Hematopoietic multipotent progenitor cell treated with erythropoietin and hydrocortisone succinate and interleukin-3 and kit ligand, for 4 days (in vitro differentiated cells): ENCODE measurements around the gene YDJC.
"Not testable (repeated sequence)": the region's sequence is repeated elsewhere in the genome, so short reads cannot be mapped to it uniquely, and the experiment has no call there.

ENCODE experiments used
- DNase-seq: peaks from one replicate; pipeline ENCODE4 v3.0.0-alpha.2; 2015

Gene YDJC

GRCh38 chr22:21628386-21629254, 1.2 kb downstream of the YDJC start:
- DNase-seq = no peak

DNA sequence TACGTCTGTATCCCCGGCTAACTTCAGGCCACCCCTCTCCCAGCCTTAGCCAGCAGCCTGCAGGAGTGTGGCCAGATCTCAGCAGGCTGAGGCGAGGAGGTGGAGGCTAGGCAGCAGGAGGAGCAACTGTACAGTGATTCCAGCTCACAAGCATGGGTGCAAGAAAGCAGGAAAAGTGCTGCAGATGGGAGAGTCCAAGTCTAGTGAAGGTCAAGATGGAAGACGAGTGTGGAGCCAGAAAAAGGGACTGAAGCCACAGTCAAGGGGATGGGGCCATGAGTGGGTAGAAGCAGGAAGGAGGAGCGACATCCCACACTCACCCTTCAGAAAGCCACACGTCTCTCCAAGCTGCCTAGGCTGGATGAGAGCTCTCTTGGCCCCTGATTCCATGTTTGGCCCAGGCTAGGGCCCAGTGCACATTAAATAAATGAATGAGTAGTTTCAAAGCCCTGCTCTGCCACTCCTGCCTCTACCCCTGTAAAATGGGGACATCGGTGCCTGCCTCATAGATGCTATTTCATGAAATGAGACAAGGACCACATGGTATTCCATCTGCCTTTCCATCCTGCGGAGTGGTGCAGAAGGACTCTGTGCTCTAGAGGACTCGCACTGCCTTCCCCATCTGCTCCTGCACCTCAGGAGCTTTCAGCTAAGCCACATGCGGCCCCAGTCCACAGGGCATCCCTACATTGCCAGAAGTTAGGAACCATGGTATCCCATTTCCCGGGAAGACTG, 2.9 kb downstream of the YDJC start:
- no peak for DNase-seq

- DNase-seq = no peak
Observed at GRCh38 chr22:21626073-21626734, 3.6 kb downstream of the YDJC start.

DNA sequence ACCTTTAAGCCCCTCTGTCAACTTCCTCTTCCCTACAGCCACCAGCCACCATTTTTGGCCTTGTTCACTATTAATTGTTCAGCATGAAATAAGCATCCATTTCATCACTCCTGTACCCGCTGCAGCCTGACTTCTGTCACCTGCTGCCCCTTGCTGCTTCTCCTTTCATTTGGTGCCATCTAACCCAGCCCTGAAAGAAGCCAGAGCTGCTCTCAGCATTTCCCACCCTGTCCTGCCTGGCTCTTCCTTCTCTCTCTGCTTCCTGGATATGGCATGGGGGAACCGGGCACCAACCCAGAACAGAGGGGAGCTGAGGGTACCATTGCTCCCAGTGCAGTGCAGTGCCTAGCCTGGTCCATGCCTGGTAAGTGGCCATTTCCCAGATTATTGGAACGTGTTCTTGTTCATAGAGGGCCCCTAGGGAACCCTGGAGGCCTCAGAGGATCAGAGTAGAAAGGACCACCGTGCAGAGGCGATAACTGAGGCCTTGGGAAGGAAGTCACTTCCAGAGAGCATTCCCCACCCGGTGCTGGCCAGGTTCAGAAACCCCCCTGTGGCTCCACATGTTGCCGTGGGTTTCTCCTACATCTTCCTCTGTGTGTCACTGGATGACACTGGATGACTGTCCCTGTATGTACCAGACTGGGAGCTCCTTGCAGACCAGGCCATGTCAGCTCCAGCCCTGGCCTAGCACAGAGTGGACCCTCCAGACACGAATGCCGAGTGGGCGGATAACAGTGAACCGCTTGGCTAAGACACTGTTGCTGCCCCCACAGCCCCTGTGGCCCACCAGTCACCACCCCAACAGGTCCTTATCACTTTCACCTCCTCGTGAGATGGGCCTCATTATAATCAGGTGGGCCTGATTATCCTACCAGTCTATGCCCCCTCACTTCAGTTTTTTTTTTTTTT, 4.7 kb downstream of the YDJC start:
- DNase-seq = peak; percentile 53

DNA sequence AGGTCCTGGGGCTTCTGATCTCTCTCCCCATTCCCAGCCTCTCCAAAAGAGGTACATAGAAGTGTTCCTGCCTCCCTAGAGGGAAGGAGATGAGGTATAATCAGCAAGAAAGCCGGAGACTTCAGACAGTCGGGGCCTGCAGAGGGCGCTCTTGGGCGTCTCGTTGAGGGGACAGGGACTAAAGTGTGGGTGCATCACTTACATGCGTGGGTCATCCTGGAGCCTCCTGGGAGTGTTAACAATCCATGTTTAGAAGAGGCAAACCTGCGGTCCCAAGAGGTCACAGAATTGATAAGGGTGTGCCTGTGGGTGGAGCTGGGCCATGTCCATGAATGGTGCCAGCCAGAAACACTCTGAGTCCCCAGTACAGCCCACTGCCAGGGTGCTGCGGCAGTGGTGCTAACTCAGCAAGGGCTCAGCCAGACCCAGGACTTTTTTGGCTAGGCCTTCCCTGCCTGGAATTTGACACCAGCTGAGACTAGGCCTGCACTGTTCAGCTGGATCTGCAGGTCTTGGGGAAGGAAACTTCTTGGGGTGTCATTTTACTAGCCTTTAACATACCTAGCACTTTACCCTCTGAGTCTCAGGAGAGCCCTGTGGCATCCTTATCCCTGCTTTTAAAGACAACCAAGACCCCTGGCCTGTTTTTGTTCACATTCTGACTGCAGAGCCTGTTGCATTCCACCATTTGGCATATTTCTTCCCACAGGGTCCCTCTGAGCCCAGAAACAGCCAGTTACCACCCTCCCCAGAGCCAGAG, 5.5 kb downstream of the YDJC start:
- DNase-seq = peak; percentile 68

DNA sequence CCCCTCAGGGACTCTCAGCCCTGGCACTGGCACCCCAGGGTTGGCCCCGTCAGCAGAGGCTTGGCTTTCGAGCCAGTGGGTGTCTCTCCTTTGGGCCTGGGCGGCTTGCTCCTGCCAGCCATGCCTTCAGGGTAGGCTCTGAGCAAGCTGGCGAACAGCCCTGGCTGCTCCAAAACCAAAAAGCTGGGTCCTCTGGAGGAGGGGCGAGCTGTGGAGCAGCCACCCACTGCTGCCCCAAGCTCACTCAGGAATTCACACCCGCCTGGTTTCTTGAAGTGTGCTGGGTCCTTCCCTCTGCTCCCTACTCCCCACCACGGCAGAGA, 6.2 kb downstream of the YDJC start:
- DNase-seq = no peak

GRCh38 chr22:21622919-21623647, 6.7 kb downstream of the YDJC start:
- DNase-seq = no peak

DNA sequence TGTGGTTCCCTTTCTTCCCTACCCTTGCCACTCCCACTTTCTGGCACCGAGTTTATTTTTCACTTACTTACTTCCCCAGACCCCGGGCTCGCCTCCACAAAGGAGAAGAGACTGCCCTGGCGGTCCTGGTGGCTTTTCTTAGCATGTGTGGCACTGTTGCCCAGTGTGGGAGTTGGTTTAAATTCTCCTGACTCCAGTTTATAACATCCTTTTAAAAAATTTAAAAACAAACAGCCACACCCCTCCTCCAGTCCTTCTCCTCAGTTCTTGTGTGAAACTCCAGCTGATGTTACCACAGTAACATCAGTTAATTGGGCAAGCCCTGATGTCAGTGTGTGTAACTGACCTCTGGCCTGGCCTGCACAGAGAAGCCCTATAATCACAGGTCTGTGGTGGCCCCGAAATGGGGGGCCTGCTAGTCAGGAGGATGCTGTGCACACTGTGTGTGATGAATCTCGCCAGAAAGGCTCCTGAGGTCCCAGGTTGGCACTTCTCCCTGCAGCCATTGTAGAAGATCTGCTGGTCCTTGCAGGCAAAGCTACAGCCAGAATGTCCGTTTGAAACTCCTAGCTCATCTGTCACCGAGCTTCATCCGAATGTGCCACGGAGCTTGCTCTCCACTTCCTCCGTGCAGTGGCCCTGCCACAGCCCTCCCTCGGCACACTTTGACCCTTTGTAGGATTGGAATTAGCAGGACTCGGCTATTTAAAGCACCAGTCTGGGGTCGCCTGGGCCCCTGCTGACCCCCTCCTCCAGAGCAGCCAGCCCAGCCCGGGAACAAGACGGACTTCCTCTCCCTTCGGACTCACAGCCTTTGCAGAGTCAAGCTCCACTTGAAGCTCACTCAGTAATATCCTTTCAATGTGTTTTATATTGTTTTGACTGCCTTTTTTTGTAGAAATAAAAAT, 7.6 kb downstream of the YDJC start:
- peak; percentile 53 for DNase-seq

DNA sequence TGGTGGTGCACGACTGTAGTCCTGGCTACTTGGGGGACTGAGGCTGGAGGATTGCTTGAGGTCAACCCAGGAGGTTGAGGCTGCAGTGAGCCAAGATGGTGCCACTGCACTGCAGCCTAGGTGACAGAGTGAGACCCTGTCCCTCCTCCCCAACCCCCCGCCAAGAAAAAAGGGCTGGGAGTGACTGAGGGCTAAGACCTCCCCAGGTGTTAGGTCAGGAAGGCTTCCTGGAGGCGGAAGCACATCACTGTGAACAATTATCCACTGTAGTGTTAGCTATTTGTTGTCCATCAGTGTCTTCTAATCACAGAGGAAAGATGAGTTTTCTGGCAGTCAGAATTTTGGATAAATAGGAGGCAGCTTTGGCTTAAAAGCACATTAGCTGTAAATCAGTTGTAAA, 8.8 kb downstream of the YDJC start:
- no peak for DNase-seq

DNA sequence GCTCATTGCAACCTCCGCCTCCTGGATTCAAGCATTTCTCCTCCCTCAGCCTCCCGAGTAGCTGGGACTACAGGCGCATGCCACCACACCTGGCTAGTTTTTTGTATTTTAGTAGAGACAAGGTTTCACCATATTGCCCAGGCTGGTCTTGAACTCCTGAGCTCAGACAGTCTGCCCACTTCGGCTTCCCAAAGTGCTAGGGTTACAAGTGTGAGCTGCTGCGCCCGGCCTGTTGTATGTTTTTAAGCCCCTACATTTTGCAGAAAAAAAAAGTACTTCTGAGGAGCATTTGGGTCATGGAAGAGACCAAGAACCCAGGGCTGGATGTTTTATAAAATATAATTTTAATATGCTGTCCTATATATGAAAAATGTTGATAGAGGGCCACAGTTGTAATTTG, 12.5 kb downstream of the YDJC start:
- not testable (repeated sequence) for DNase-seq

DNA sequence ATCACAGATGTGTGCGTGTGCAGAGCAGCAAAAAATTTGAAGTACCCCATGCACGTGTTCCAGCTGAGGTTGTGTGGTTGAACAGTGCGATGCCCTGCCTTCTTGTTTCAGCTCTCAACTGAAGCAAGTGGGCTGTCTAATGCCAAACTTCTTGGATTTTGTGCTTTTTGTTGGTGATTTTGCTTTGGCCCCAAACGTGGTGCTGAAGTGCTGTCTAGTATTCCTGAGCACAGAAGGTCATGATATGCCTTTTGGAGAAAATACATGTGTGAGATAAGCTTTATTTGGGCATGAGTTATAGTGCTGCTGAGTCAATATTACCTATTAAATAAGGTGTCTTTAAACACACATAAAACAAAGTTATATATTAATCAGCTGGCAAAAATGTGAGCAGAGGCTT, 14.1 kb downstream of the YDJC start:
- no peak for DNase-seq

GRCh38 chr22:21613553-21614233, 16.1 kb downstream of the YDJC start:
- DNase-seq = no peak

- DNase-seq = no peak
Observed at GRCh38 chr22:21612858-21613257, 17.0 kb downstream of the YDJC start.

DNA sequence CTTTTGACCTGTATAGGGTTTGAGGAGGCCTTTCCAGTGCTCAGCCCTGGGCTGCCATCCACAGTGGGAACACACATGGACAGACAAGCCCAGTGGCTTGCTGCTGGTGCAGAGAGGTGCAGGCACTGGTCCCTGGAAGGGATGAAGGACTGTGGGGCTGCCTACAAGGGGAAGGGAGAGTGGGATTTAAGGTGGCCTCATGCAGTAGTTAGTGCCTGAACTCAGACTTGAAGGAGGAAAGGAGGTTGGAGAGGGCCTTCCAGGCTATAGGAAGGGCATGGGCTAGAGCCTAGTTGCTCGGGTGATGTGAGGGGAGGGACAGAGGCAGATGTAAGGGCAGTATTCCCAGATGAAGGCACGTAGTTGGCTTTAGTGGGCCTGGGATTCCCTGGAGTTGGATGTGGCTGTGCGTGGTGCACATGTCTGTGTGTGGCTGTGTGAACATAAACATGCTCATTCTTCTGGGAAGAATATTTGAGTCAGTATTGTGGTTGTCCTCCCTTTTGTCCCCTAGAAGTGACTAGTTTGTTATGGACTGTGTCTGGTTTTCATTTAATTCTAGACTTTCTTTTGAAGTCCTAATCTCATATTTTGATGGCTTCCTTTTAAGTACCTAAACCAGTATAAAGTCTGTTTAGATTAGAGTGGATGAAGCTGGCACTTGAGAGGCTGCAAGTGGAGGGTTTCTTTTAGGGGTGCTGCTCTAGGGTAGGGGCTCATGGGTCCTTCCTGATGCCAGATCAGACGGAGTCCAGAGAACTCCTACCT, 18.4 kb downstream of the YDJC start:
- no peak for DNase-seq

DNA sequence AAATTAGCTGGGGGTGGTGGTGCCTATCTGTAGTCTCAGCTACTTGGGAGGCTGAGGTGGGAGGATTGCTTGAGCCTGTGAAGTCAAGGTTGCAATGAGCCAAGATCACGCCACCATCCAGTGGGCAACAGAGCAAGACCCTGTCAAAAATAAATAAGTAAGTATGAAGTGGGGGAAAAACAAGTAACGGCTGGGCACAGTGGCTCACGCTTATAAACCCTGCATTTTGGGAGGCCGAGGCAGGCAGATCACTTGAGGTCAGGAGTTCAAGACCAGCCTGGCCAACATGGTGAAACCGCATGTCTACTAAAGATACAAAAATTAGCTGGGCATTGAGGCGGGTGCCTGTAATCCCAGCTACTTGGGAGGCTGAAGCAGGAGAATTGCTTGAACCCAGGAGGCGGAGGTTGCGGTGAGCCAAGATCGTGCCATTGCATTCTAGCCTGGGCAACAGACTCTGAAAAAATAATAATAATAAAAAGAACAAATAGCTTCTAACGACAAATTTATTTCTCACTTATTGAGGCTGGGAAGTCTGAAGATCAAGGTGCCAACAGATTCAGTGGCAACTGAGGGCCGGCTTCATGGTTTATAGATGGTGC, 20.2 kb downstream of the YDJC start:
- not testable (repeated sequence) for DNase-seq

DNA sequence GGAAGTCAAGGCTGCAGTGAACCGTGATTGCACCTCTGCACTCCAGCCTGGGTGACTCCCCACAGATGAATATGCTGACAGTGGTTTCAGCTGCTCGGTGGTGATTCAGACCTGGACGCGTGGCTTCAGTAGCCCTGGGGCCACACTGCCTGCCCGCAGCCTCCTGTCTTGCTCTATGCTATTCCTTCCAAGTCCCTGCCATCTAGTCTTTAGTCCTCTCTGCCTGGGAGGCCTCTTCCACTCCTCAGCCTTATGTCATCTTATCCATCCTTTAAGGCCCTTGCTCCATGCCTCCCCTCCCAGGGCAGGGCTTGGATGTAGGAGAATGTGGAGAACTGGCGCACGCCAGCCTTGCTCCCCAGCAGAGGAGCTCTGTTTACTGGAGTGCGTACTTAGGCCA, 23.0 kb downstream of the YDJC start:
- DNase-seq = no peak

- no peak for DNase-seq
Observed at GRCh38 chr22:21605887-21606564, 23.8 kb downstream of the YDJC start.

GRCh38 chr22:21603973-21604372, 25.8 kb downstream of the YDJC start:
- DNase-seq = no peak
